IPS-15b (cell line): Measurements from ENCODE around the gene PCDHA4.
"Not testable (repeated sequence)": the region's sequence is repeated elsewhere in the genome, so short reads cannot be mapped to it uniquely, and the experiment has no call there.

Experiments used
- H3K27me3 ChIP-seq: one replicate; pipeline ENCODE4 v1.6.1; 2013; ENCODE audit warnings: low read length; ENCODE audit not compliant: control insufficient read depth, insufficient read depth
- H3K36me3 ChIP-seq: one replicate; pipeline ENCODE4 v1.6.1; 2013; ENCODE audit warnings: low read length; ENCODE audit not compliant: control insufficient read depth, insufficient read depth
- H3K4me1 ChIP-seq: one replicate; pipeline ENCODE4 v1.6.1; 2013; ENCODE audit warnings: mild to moderate bottlenecking, low read length; ENCODE audit not compliant: control insufficient read depth, insufficient read depth
- H3K4me3 ChIP-seq: one replicate; pipeline ENCODE4 v1.5.1; 2013; ENCODE audit warnings: low read depth, low read length
- H3K9ac ChIP-seq: one replicate; pipeline ENCODE4 v1.6.1; 2013; ENCODE audit warnings: low read depth, mild to moderate bottlenecking, low read length
- H3K9me3 ChIP-seq: one replicate; pipeline ENCODE4 v1.6.1; 2013; ENCODE audit warnings: mild to moderate bottlenecking, low read length; ENCODE audit not compliant: control insufficient read depth, insufficient read depth

PCDHA4 gene

DNA sequence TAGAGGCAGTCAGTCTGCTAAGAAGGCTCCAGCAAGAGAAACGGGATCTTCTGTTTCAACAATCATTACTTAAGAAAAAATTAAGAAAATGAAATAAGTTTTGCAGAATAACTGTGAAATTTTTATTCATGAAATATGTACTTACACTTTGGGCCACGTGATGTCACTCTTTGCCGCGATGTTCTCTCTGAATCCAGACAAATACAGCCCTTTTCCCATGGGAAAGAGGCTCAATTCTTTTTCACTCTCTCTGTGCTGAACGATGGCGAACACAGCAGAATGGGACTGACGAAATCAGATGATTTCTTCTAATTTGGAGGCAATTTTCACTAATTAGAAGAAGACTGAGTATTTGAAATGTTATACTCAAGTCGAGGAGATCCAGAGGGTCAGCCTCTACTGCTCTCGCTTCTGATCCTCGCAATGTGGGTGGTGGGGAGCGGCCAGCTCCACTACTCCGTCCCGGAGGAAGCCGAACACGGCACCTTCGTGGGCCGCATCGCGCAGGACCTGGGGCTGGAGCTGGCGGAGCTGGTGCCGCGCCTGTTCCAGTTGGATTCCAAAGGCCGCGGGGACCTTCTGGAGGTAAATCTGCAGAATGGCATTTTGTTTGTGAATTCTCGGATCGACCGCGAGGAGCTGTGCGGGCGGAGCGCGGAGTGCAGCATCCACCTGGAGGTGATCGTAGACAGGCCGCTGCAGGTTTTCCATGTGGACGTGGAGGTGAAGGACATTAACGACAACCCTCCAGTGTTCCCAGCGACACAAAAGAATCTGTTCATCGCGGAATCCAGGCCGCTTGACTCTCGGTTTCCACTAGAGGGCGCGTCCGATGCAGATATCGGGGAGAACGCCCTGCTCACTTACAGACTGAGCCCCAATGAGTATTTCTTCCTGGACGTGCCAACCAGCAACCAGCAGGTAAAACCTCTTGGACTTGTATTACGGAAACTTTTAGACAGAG, 41.6 kb downstream of the PCDHA4 start, which contains the start of gene PCDHA9:
Gene PCDHA9, plus strand, starts transcription at position 244 of the 964 bp plus-strand sequence. Its CDS starts 114 bp downstream, at position 358.
- not testable (repeated sequence) for H3K9me3 ChIP-seq, H3K36me3 ChIP-seq, H3K9ac ChIP-seq, H3K4me1 ChIP-seq, H3K27me3 ChIP-seq
- H3K4me3 ChIP-seq, result peak within 1 kb of the TSS; percentile 37

DNA sequence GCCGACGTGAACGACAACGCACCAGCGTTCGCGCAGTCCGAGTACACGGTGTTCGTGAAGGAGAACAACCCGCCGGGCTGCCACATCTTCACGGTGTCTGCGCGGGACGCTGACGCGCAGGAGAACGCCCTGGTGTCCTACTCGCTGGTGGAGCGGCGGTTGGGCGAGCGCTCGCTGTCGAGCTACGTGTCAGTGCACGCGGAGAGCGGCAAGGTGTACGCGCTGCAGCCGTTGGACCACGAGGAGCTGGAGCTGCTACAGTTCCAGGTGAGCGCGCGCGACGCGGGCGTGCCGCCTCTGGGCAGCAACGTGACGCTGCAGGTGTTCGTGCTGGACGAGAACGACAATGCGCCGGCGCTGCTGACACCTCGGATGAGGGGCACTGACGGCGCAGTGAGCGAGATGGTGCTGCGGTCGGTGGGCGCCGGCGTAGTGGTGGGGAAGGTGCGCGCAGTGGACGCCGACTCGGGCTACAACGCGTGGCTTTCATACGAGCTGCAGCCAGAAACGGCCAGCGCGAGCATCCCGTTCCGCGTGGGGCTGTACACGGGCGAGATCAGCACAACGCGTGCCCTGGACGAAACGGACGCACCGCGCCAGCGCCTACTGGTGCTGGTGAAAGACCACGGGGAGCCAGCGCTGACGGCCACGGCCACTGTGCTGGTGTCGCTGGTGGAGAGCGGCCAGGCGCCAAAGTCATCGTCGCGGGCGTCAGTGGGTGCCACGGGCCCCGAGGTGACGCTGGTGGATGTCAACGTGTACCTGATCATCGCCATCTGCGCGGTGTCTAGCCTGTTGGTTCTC, 43.2 kb downstream of the PCDHA4 start:
- H3K4me3 ChIP-seq, H3K9me3 ChIP-seq, H3K36me3 ChIP-seq, H3K4me1 ChIP-seq, H3K27me3 ChIP-seq, H3K9ac ChIP-seq: not testable (repeated sequence)

DNA sequence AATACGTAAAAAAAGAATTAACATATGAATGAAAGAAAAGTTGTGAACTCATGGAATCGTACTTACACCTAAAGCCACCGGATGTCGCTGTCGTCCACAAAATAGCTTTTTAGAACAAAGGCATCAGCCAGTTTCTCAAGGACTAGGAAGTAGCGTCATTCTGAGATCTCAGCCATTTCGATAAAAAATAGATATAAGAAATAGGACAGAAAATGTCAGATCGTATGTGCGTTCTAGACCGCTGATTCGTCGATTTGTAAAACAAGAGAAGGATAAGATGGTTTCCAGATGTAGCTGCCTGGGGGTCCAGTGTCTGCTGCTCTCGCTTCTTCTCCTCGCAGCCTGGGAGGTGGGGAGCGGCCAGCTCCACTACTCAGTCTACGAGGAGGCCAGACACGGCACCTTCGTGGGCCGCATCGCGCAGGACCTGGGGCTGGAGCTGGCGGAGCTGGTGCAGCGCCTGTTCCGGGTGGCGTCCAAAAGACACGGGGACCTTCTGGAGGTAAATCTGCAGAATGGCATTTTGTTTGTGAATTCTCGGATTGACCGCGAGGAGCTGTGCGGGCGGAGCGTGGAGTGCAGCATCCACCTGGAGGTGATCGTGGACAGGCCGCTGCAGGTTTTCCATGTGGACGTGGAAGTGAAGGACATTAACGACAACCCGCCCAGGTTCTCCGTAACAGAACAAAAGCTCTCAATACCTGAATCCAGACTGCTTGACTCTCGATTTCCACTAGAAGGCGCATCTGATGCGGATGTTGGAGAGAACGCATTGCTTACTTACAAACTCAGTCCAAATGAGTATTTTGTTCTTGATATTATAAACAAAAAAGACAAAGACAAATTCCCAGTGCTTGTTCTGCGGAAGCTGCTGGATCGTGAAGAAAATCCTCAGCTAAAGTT, 49.2 kb downstream of the PCDHA4 start, which contains the start of gene PCDHA10:
Gene PCDHA10, plus strand, starts transcription at position 126 of the 903 bp plus-strand sequence. Its CDS starts 152 bp downstream, at position 278.
- Histone ChIP-seq H3K9me3 (no peaks in the 10 kb centered on the region), H3K4me1 (no peaks in the 10 kb centered on the region), H3K27me3 (no peaks in the 10 kb centered on the region), H3K9ac (peak within 1 kb of the TSS; percentile 57), H3K36me3 (peaks cover 4% of the 10 kb centered on the region), H3K4me3 (peak within 1 kb of the TSS; percentile 92)

- H3K4me3 ChIP-seq, result no peak overlapping the region
- no peaks in the 10 kb centered on the region for H3K27me3 ChIP-seq
- no peaks in the 10 kb centered on the region for H3K9me3 ChIP-seq
- peaks cover 4% of the 10 kb centered on the region for H3K36me3 ChIP-seq
- no peak overlapping the region for H3K9ac ChIP-seq
- no peaks in the 10 kb centered on the region for H3K4me1 ChIP-seq
Observed at GRCh38 chr5:140857177-140857986, 50.5 kb downstream of the PCDHA4 start.

DNA sequence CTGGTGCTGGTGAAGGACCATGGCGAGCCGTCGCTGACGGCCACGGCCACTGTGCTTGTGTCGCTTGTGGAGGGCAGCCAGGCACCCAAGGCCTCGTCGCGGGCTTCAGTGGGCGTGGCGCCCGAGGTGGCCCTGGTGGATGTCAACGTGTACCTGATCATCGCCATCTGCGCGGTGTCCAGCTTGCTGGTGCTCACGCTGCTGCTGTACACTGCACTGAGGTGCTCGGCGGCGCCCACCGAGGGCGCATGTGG, 51.0 kb downstream of the PCDHA4 start:
- peaks cover 8% of the 10 kb centered on the region for H3K36me3 ChIP-seq
- no peak overlapping the region for H3K9ac ChIP-seq
- H3K4me1 ChIP-seq, result no peaks in the 10 kb centered on the region
- peak overlapping the region; percentile 13 for H3K4me3 ChIP-seq
- no peaks in the 10 kb centered on the region for H3K9me3 ChIP-seq
- no peaks in the 10 kb centered on the region for H3K27me3 ChIP-seq

GRCh38 chr5:140862441-140863295, 55.8 kb downstream of the PCDHA4 start:
- H3K4me3 ChIP-seq, result no peak overlapping the region
- peaks cover 10% of the 10 kb centered on the region for H3K36me3 ChIP-seq
- H3K27me3 ChIP-seq, result no peaks in the 10 kb centered on the region
- no peaks in the 10 kb centered on the region for H3K9me3 ChIP-seq
- no peaks in the 10 kb centered on the region for H3K4me1 ChIP-seq
- H3K9ac ChIP-seq, result no peak overlapping the region
